OCI-M2 (cell line): ENCODE results near the gene DPAGT1.
"Not testable (repeated sequence)": the region's sequence is repeated elsewhere in the genome, so short reads cannot be mapped to it uniquely, and the experiment has no call there.

ENCODE experiments used
- DNase-seq: peaks from one replicate; lab custom pipeline; 2025; ENCODE audit not compliant: unreplicated experiment; lab: John Stamatoyannopoulos, UW

DPAGT1 gene

GRCh38 chr11:119116235-119116594 lies 14.6 kb upstream of the DPAGT1 start:
- no peak for DNase-seq

GRCh38 chr11:119115484-119116234 lies 14.0 kb upstream of the DPAGT1 start:
- DNase-seq: no peak

GRCh38 chr11:119114351-119114750 lies 12.7 kb upstream of the DPAGT1 start:
- DNase-seq: no peak

GRCh38 chr11:119113716-119114115 lies 12.1 kb upstream of the DPAGT1 start:
- DNase-seq: no peak

- DNase-seq: no peak
Measured at GRCh38 chr11:119112314-119113020, 10.8 kb upstream of the DPAGT1 start.

GRCh38 chr11:119111361-119111925 lies 9.8 kb upstream of the DPAGT1 start:
- no peak for DNase-seq

- no peak for DNase-seq
Measured at GRCh38 chr11:119110439-119110838, 8.8 kb upstream of the DPAGT1 start.

GRCh38 chr11:119109843-119110242 lies 8.2 kb upstream of the DPAGT1 start:
- no peak for DNase-seq

GRCh38 chr11:119108857-119109221 lies 7.2 kb upstream of the DPAGT1 start:
- DNase-seq: no peak

- DNase-seq: no peak
Measured at GRCh38 chr11:119108146-119108856, 6.6 kb upstream of the DPAGT1 start.

- no peak for DNase-seq
Measured at GRCh38 chr11:119107538-119108145, 6.0 kb upstream of the DPAGT1 start.

- peak; percentile 65 for DNase-seq
Measured at GRCh38 chr11:119106564-119107537, 5.2 kb upstream of the DPAGT1 start, which contains the start of gene C2CD2L. Gene C2CD2L (plus strand): TSS chr11:119107344. CDS start chr11:119107742, 398 bp downstream.

- DNase-seq: no peak
Measured at GRCh38 chr11:119103793-119104192, 2.1 kb upstream of the DPAGT1 start.

GRCh38 chr11:119103161-119103664 lies 1.6 kb upstream of the DPAGT1 start:
- DNase-seq: not testable (repeated sequence)

- no peak for DNase-seq
Measured at GRCh38 chr11:119100994-119101758, 477 bp downstream of the DPAGT1 start.

GRCh38 chr11:119100246-119100970 lies 1.2 kb downstream of the DPAGT1 start:
- no peak for DNase-seq

GRCh38 chr11:119099711-119100110 lies 1.9 kb downstream of the DPAGT1 start:
- no peak for DNase-seq
